ENCODE results near the gene MAPK8IP3.

DNA sequence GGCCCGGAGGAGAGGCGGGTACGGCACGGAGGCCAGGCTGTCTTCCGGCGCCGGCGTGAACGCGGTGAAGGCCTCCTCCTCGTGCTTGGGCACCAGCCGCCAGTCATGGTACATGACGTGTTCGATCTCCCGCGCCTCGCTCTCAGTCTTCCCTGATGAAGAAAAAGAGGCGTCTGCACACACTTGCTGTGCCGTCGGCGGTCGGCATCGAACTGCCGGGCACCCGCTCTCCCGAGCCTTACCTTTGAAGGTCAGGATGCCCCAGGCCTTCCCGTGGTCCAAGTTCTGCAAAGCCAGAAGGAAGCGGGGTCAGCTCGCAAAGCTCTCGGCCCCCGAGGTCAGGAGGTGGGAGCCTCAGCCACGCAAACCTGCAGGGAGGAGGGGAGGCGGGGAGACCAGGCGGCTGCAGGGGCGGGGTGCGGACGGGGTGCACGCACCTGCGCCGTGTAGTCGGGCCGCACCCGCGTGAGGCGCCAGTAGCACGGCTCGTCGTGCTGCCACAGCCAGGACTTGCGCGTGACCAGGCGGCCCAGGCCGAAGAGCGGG, 66.4 kb downstream of the MAPK8IP3 start, which contains the start of gene EME2:
- TF ChIP-seq, protein P1, sequence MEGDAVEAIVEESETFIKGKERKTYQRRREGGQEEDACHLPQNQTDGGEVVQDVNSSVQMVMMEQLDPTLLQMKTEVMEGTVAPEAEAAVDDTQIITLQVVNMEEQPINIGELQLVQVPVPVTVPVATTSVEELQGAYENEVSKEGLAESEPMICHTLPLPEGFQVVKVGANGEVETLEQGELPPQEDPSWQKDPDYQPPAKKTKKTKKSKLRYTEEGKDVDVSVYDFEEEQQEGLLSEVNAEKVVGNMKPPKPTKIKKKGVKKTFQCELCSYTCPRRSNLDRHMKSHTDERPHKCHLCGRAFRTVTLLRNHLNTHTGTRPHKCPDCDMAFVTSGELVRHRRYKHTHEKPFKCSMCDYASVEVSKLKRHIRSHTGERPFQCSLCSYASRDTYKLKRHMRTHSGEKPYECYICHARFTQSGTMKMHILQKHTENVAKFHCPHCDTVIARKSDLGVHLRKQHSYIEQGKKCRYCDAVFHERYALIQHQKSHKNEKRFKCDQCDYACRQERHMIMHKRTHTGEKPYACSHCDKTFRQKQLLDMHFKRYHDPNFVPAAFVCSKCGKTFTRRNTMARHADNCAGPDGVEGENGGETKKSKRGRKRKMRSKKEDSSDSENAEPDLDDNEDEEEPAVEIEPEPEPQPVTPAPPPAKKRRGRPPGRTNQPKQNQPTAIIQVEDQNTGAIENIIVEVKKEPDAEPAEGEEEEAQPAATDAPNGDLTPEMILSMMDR (IDR thresholded peaks at IDR 0.05; ENCODE audit: low read depth, low read length, poor library complexity, severe bottlenecking) = no peak
- no peak for TF ChIP-seq EZH2phosphoT487 (IDR thresholded peaks at IDR 0.05; ENCODE audit: borderline replicate concordance, low read length)

Data from DOHH2 (cell line).